Breast epithelium (tissue), 3 donors: ENCODE measurements around the gene SRGAP1.

Experiments
- CTCF ChIP-seq, 3 donors: fragments of 450-650 bp; IDR thresholded peaks; one replicate each; pipeline ENCODE4 v1.5.1; 2016 to 2017; ENCODE audit warnings: antibody characterized with exemption in 3 of 3, mild to moderate bottlenecking in 3 of 3, moderate library complexity in 3 of 3
- POLR2A ChIP-seq: fragments of 450-650 bp; IDR thresholded peaks from one replicate; pipeline ENCODE4 v1.6.1; 2016; ENCODE audit warnings: antibody characterized with exemption, mild to moderate bottlenecking, moderate library complexity
- POLR2AphosphoS5 ChIP-seq, 3 donors: sonication (generic); formaldehyde crosslinking; IDR thresholded peaks; one replicate each; pipeline ENCODE4 v1.6.1; 2017; ENCODE audit warnings: antibody characterized with exemption in 3 of 3

DNA sequence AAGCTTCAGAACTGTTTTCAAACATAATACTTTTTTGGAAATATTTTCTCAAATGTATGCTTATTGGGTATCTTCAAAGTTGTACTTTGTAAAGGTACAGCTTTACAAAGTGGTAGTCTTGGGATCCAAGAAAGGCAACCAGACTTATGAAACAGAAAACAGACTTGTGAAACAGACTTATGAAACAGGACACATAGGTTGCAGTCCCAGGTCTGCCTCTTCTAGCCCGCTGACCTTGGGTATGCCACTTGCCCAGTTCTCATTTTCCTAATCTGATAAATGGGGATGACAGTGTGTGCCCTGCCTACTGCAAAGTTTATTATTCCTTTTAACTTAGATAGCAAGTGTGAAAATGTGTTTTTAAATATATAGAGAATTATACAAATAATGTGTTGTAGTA lies 263.3 kb downstream of the SRGAP1 start:
- TF ChIP-seq POLR2A = no peak
- no peak for TF ChIP-seq CTCF (IDR thresholded peaks at IDR 0.05)
- no peak for TF ChIP-seq POLR2AphosphoS5 (IDR thresholded peaks at IDR 0.05)
